NCI-H1092 treated with DMSO at 0.1 percent for 48 hours (cell line): ENCODE results near the gene IL6R.
A peak's percentile ranks its signal among the peaks of the same experiment; 100 is the strongest.
"Not testable (repeated sequence)": the region's sequence is repeated elsewhere in the genome, so short reads cannot be mapped to it uniquely, and the experiment has no call there.

ENCODE experiments used
- DNase-seq: peaks from one replicate; lab custom pipeline; 2025; lab: John Stamatoyannopoulos, UW

The IL6R gene

GRCh38 chr1:154406886-154407197 is 1.7 kb downstream of the IL6R start:
- DNase-seq = no peak

- DNase-seq = no peak
Measured at GRCh38 chr1:154407198-154408091, 2.3 kb downstream of the IL6R start.

GRCh38 chr1:154408174-154408777 is 3.1 kb downstream of the IL6R start:
- no peak for DNase-seq

GRCh38 chr1:154410185-154410827 is 5.2 kb downstream of the IL6R start:
- DNase-seq = no peak

GRCh38 chr1:154411525-154411924 is 6.4 kb downstream of the IL6R start:
- no peak for DNase-seq

GRCh38 chr1:154413177-154413783 is 8.1 kb downstream of the IL6R start:
- DNase-seq = no peak

GRCh38 chr1:154414606-154415005 is 9.5 kb downstream of the IL6R start:
- DNase-seq = no peak

GRCh38 chr1:154416471-154417337 is 11.6 kb downstream of the IL6R start:
- DNase-seq = no peak

- DNase-seq = no peak
Measured at GRCh38 chr1:154417338-154417608, 12.1 kb downstream of the IL6R start.

- DNase-seq = peak; percentile 52
Measured at GRCh38 chr1:154418062-154418921, 13.1 kb downstream of the IL6R start.

- DNase-seq = no peak
Measured at GRCh38 chr1:154418923-154419619, 13.9 kb downstream of the IL6R start.

- no peak for DNase-seq
Measured at GRCh38 chr1:154419620-154420571, 14.8 kb downstream of the IL6R start.

- DNase-seq = no peak
Measured at GRCh38 chr1:154420961-154421924, 16.1 kb downstream of the IL6R start.

GRCh38 chr1:154422049-154422448 is 16.9 kb downstream of the IL6R start:
- not testable (repeated sequence) for DNase-seq

GRCh38 chr1:154422521-154422920 is 17.4 kb downstream of the IL6R start:
- DNase-seq = no peak

GRCh38 chr1:154423304-154423987 is 18.3 kb downstream of the IL6R start:
- no peak for DNase-seq

GRCh38 chr1:154423988-154424326 is 18.8 kb downstream of the IL6R start:
- DNase-seq = no peak

GRCh38 chr1:154425172-154425571 is 20.0 kb downstream of the IL6R start:
- no peak for DNase-seq
